K562 (cell line): ENCODE results near the gene TMEM127. TPM values are rescaled to one million over a fixed set of nuclear protein-coding genes. Genes with fewer than 3 reads are reported as not detected.

Source experiments
- C11orf30 ChIP-seq: fragments of 450-650 bp; IDR thresholded peaks from 2 replicates; pipeline ENCODE4 v1.6.1; 2016; ENCODE audit warnings: low read depth, mild to moderate bottlenecking
- CREBBP ChIP-seq: IDR thresholded peaks from one replicate; pipeline ENCODE4 v1.6.1; 2012; ENCODE audit warnings: low read depth, mild to moderate bottlenecking, control low read depth, inconsistent platforms, low read length
- DIDO1 ChIP-seq: fragments of 450-650 bp; IDR thresholded peaks from 2 replicates; pipeline ENCODE4 v1.6.1; 2016; ENCODE audit warnings: low read depth, missing biosample characterization, missing genetic modification characterization
- E2F4 ChIP-seq: sonication (generic); formaldehyde crosslinking; IDR thresholded peaks from 2 replicates; pipeline ENCODE4 v1.8.0; 2022; ENCODE audit warnings: mild to moderate bottlenecking, low read depth, missing genetic modification reagents
- ERF ChIP-seq: fragments of 450-650 bp; formaldehyde crosslinking; IDR thresholded peaks from 2 replicates; pipeline ENCODE4 v1.4.0; 2020; ENCODE audit warnings: mild to moderate bottlenecking, mixed read lengths
- HDAC6 ChIP-seq: IDR thresholded peaks from 2 replicates; pipeline ENCODE4 v1.6.1; 2012; ENCODE audit warnings: low read depth, mild to moderate bottlenecking, control low read depth, inconsistent platforms, low read length, moderate library complexity
- MAFG ChIP-seq: fragments of 450-650 bp; conservative IDR thresholded peaks from 2 replicates; pipeline ENCODE4 v1.6.1; 2016; ENCODE audit warnings: missing genetic modification characterization, missing compliant biosample characterization
- MITF ChIP-seq: IDR thresholded peaks from 2 replicates; pipeline ENCODE4 v1.6.1; 2014; ENCODE audit warnings: antibody characterized with exemption
- MNT ChIP-seq, 2 experiments: fragments of 450-650 bp; conservative IDR thresholded peaks; 2 replicates each; pipeline ENCODE4 v1.6.1; 2017; ENCODE audit warnings: mild to moderate bottlenecking in 2 of 2, moderate library complexity in 2 of 2
- ZNF76 ChIP-seq: fragments of 250-450 bp; sonication (Bioruptor Pico); IDR thresholded peaks from 2 replicates; pipeline ENCODE4 v1.4.0; 2020; ENCODE audit warnings: mild to moderate bottlenecking, moderate library complexity, borderline replicate concordance
- ZNF780A ChIP-seq: fragments of 250-450 bp; sonication (Bioruptor Pico); IDR thresholded peaks from 2 replicates; pipeline ENCODE4 v1.5.0; 2021; ENCODE audit warnings: mild to moderate bottlenecking
- polyA plus RNA-seq, 8 experiments: library from polyadenylated mRNA; depleted of rRNA in 4 of 8; stranded (reverse) in 5 of 8; unstranded in 3 of 8; fragments of >200 nt; fragmentation: Nextera tagmentation in 2 of 8; fragmentation: Illumina TruSeq in 1 of 8; extraction: Ambion mirVana in 2 of 8; extraction: Trizol in 1 of 8; gene quantifications; 2 replicates each; pipeline versions ENCODE4 v1.2.1 to v1.2.3, GENCODE V29; 2011 to 2014; ENCODE audit warnings: inconsistent platforms in 1 of 8, missing spikeins in 1 of 8
- total RNA-seq, 7 experiments: library from RNA; depleted of rRNA in 6 of 7; stranded (reverse); fragments of >200 nt in 6 of 7; fragmentation: Illumina TruSeq in 2 of 7; extraction: Trizol in 2 of 7; gene quantifications; 2 replicates each; pipeline versions ENCODE4 v1.2.1 to v1.2.3, GENCODE V29; 2011 to 2021; ENCODE audit warnings: low replicate concordance in 1 of 7
- TF ChIP-seq, protein P1 (sequence below): sonication (generic); formaldehyde crosslinking; IDR thresholded peaks from 2 replicates; pipeline ENCODE4 v1.8.1; 2023; ENCODE audit warnings: mild to moderate bottlenecking, missing genetic modification reagents
- TF ChIP-seq, protein P2 (sequence below): fragments of 450-650 bp; conservative IDR thresholded peaks from 2 replicates; pipeline ENCODE4 v1.6.1; 2016; ENCODE audit warnings: missing genetic modification characterization, low read depth, mild to moderate bottlenecking, control low read depth, missing compliant biosample characterization

The TMEM127 gene
- total and polyA plus RNA-seq, 9 of the 15 experiments (the other 6 are each of a cell fraction or from before 2014, with no cell fraction given) = 1.7 to 20.0 (median 9.9) TPM

GRCh38 chr2:96204836-96205624, 60.8 kb downstream of the TMEM127 start (continued):
- TF ChIP-seq HDAC6 = no peak
- TF ChIP-seq MAFG (tag) = peak; percentile 35; the same call in 1 of the 2 replicates
- TF ChIP-seq ZNF76 (CRISPR knock-in tag) = no peak
- TF ChIP-seq ERF (CRISPR knock-in tag) = no peak
- no peak for TF ChIP-seq ZNF780A (CRISPR knock-in tag)
- no peak for TF ChIP-seq CREBBP
- 0 out of 4 replicates have a peak, but pooled peaks of 1 of the 2 experiments have one; percentile 17 for TF ChIP-seq MNT (conservative IDR thresholded peaks at IDR 0.05)
- TF ChIP-seq E2F4 (CRISPR knock-in tag) = no peak
- TF ChIP-seq, protein P1, sequence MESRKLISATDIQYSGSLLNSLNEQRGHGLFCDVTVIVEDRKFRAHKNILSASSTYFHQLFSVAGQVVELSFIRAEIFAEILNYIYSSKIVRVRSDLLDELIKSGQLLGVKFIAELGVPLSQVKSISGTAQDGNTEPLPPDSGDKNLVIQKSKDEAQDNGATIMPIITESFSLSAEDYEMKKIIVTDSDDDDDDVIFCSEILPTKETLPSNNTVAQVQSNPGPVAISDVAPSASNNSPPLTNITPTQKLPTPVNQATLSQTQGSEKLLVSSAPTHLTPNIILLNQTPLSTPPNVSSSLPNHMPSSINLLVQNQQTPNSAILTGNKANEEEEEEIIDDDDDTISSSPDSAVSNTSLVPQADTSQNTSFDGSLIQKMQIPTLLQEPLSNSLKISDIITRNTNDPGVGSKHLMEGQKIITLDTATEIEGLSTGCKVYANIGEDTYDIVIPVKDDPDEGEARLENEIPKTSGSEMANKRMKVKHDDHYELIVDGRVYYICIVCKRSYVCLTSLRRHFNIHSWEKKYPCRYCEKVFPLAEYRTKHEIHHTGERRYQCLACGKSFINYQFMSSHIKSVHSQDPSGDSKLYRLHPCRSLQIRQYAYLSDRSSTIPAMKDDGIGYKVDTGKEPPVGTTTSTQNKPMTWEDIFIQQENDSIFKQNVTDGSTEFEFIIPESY = no peak
- TF ChIP-seq C11orf30 = peak; percentile 62
- no peak for TF ChIP-seq DIDO1 (tag)
- TF ChIP-seq, protein P2, sequence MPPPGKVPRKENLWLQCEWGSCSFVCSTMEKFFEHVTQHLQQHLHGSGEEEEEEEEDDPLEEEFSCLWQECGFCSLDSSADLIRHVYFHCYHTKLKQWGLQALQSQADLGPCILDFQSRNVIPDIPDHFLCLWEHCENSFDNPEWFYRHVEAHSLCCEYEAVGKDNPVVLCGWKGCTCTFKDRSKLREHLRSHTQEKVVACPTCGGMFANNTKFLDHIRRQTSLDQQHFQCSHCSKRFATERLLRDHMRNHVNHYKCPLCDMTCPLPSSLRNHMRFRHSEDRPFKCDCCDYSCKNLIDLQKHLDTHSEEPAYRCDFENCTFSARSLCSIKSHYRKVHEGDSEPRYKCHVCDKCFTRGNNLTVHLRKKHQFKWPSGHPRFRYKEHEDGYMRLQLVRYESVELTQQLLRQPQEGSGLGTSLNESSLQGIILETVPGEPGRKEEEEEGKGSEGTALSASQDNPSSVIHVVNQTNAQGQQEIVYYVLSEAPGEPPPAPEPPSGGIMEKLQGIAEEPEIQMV = no peak
- TF ChIP-seq MITF = no peak
- TF ChIP-seq, all 486 proteins: peak for 3
